Neural cell (in vitro differentiated cells): ENCODE data around the gene RASGRP1. TPM values are rescaled to one million over a fixed set of nuclear protein-coding genes. Genes with fewer than 3 reads are reported as not detected.

ENCODE experiments used
- H2AFZ ChIP-seq: fragments of 200-600, 300-800 bp; sonication (generic), shearing (Covaris generic); 2 replicates; pipeline ENCODE4 v1.6.0; 2014; ENCODE audit warnings: low read depth, mild to moderate bottlenecking, antibody characterized with exemption, low read length, moderate library complexity
- H3F3A ChIP-seq: fragments of 200-600 bp; shearing (Covaris generic); 2 replicates; pipeline ENCODE4 v1.6.1; 2016; ENCODE audit warnings: mild to moderate bottlenecking, moderate library complexity, mixed read lengths, antibody characterized with exemption, low read length; ENCODE audit not compliant: insufficient read depth, poor library complexity, severe bottlenecking
- H3K27ac ChIP-seq: fragments of 200-600, 300-800 bp; sonication (generic), shearing (Covaris generic); 2 replicates; pipeline ENCODE4 v1.5.1; 2014; ENCODE audit warnings: mild to moderate bottlenecking, low read length, moderate library complexity
- H3K27me3 ChIP-seq: fragments of 300-800, 200-600 bp; sonication (generic), shearing (Covaris generic); 2 replicates; pipeline ENCODE4 v1.6.0; 2014; ENCODE audit warnings: mild to moderate bottlenecking, low read depth, low read length, moderate library complexity; ENCODE audit not compliant: insufficient read depth
- H3K36me3 ChIP-seq: fragments of 300-800, 200-600 bp; sonication (generic), shearing (Covaris generic); 2 replicates; pipeline ENCODE4 v1.5.1; 2014; ENCODE audit warnings: mild to moderate bottlenecking, antibody characterized with exemption, low read length, moderate library complexity; ENCODE audit not compliant: insufficient read depth
- H3K4me2 ChIP-seq: fragments of 300-800, 200-600 bp; sonication (generic), shearing (Covaris generic); 2 replicates; pipeline ENCODE4 v1.6.0; 2014; ENCODE audit warnings: mild to moderate bottlenecking, low read length
- H3K4me3 ChIP-seq: fragments of 300-800, 200-600 bp; sonication (generic), shearing (Covaris generic); 2 replicates; pipeline ENCODE4 v1.5.1; 2014; ENCODE audit warnings: mild to moderate bottlenecking, low read length, moderate library complexity
- H3K79me2 ChIP-seq: fragments of 200-600 bp; shearing (Covaris generic); replicated peaks from 2 replicates; pipeline ENCODE4 v1.6.0; 2014; ENCODE audit warnings: mild to moderate bottlenecking, low read length, moderate library complexity; ENCODE audit not compliant: insufficient read depth
- H3K9ac ChIP-seq: fragments of 300-800, 200-600 bp; sonication (generic), shearing (Covaris generic); 2 replicates; pipeline ENCODE4 v1.6.1; 2016; ENCODE audit warnings: mild to moderate bottlenecking, low read length, mixed read lengths
- H3K9me2 ChIP-seq: fragments of 200-600 bp; shearing (Covaris generic); 2 replicates; pipeline ENCODE4 v1.6.1; 2016; ENCODE audit warnings: mild to moderate bottlenecking, low read length, mixed read lengths; ENCODE audit not compliant: insufficient read depth
- H3K9me3 ChIP-seq: fragments of 200-600, 300-800 bp; sonication (generic), shearing (Covaris generic); 2 replicates; pipeline ENCODE4 v1.6.1; 2016; ENCODE audit warnings: mild to moderate bottlenecking, mixed run types, low read length, moderate library complexity, mixed read lengths
- H4K20me1 ChIP-seq: fragments of 200-600 bp; shearing (Covaris generic); 2 replicates; pipeline ENCODE4 v1.6.1; 2016; ENCODE audit warnings: mild to moderate bottlenecking, mixed run types; ENCODE audit not compliant: insufficient read depth
- CTCF ChIP-seq: fragments of 450-650 bp; IDR thresholded peaks from 2 replicates; pipeline ENCODE4 v1.5.1; 2014; ENCODE audit warnings: antibody characterized with exemption, mild to moderate bottlenecking, moderate library complexity; ENCODE audit not compliant: poor library complexity, severe bottlenecking
- EP300 ChIP-seq: fragments of 450-650 bp; conservative IDR thresholded peaks from 2 replicates; pipeline ENCODE4 v1.6.1; 2014; ENCODE audit warnings: antibody characterized with exemption, mild to moderate bottlenecking, moderate library complexity; ENCODE audit not compliant: poor library complexity, severe bottlenecking
- EZH2 ChIP-seq: fragments of 200-600, 300-800 bp; shearing (Covaris generic), sonication (generic); IDR thresholded peaks from 2 replicates; pipeline ENCODE4 v1.6.1; 2014; ENCODE audit warnings: antibody characterized with exemption, low read length, borderline replicate concordance, mild to moderate bottlenecking; ENCODE audit not compliant: insufficient read depth, poor library complexity, severe bottlenecking
- MXI1 ChIP-seq: fragments of 450-650 bp; conservative IDR thresholded peaks from 2 replicates; pipeline ENCODE4 v1.6.1; 2014; ENCODE audit warnings: antibody characterized with exemption, mild to moderate bottlenecking; ENCODE audit not compliant: poor library complexity, severe bottlenecking
- POLR2AphosphoS5 ChIP-seq: IDR thresholded peaks from 2 replicates; pipeline ENCODE4 v1.6.1; 2012
- RAD21 ChIP-seq: fragments of 450-650 bp; conservative IDR thresholded peaks from 2 replicates; pipeline ENCODE4 v1.6.1; 2014; ENCODE audit warnings: antibody characterized with exemption, mild to moderate bottlenecking, moderate library complexity
- REST ChIP-seq: IDR thresholded peaks from 2 replicates; pipeline ENCODE4 v1.6.1; 2012; ENCODE audit warnings: borderline replicate concordance
- SMC3 ChIP-seq: fragments of 450-650 bp; conservative IDR thresholded peaks from 2 replicates; pipeline ENCODE4 v1.6.1; 2014; ENCODE audit warnings: antibody characterized with exemption, mild to moderate bottlenecking, moderate library complexity; ENCODE audit not compliant: poor library complexity
- TAF1 ChIP-seq: IDR thresholded peaks from 2 replicates; pipeline ENCODE4 v1.6.1; 2012; ENCODE audit warnings: low read depth
- polyA plus RNA-seq: library from polyadenylated mRNA; depleted of rRNA; stranded (reverse); fragments of >200 nt; gene quantifications from 2 replicates; pipeline ENCODE4 v1.2.3, GENCODE V29; 2014

Gene RASGRP1
- polyA plus RNA-seq, 1 donor from 2014 or later: 3.1 TPM

GRCh38 chr15:38612159-38612863, 47.7 kb upstream of the RASGRP1 start:
- no peaks in the 10 kb centered on the region for H3K79me2 ChIP-seq
- H4K20me1 ChIP-seq: no peaks in the 10 kb centered on the region
- H3K27ac ChIP-seq: no peak overlapping the region
- H3K4me3 ChIP-seq: no peak overlapping the region
- H2AFZ ChIP-seq: no peak overlapping the region
- H3K9me2 ChIP-seq: no peaks in the 10 kb centered on the region
- no peaks in the 10 kb centered on the region for H3F3A ChIP-seq
- H3K9ac ChIP-seq: no peak overlapping the region
- H3K27me3 ChIP-seq: no peaks in the 10 kb centered on the region
- no peaks in the 10 kb centered on the region for H3K9me3 ChIP-seq
- H3K36me3 ChIP-seq: no peaks in the 10 kb centered on the region
- TF ChIP-seq EZH2: no peak
- TF ChIP-seq POLR2AphosphoS5: no peak
- TF ChIP-seq REST: no peak
- TF ChIP-seq CTCF: no peak
- no peak for TF ChIP-seq EP300
- no peak for TF ChIP-seq TAF1
- no peak for TF ChIP-seq SMC3
- TF ChIP-seq MXI1: no peak
- TF ChIP-seq RAD21: no peak
- no peak overlapping the region for H3K4me2 ChIP-seq

GRCh38 chr15:38611228-38611627, 46.6 kb upstream of the RASGRP1 start:
- H3K9me3 ChIP-seq: no peaks in the 10 kb centered on the region
- H3K27me3 ChIP-seq: no peaks in the 10 kb centered on the region
- no peak overlapping the region for H3K4me2 ChIP-seq
- no peaks in the 10 kb centered on the region for H3K36me3 ChIP-seq
- no peak overlapping the region for H2AFZ ChIP-seq
- no peaks in the 10 kb centered on the region for H3K9me2 ChIP-seq
- H4K20me1 ChIP-seq: no peaks in the 10 kb centered on the region
- no peak overlapping the region for H3K9ac ChIP-seq
- no peaks in the 10 kb centered on the region for H3K79me2 ChIP-seq
- H3K4me3 ChIP-seq: no peak overlapping the region
- TF ChIP-seq POLR2AphosphoS5: no peak
- no peak for TF ChIP-seq SMC3
- no peak for TF ChIP-seq MXI1
- TF ChIP-seq EP300: no peak
- no peak for TF ChIP-seq EZH2
- no peak for TF ChIP-seq CTCF
- no peak for TF ChIP-seq RAD21
- TF ChIP-seq TAF1: no peak
- no peak for TF ChIP-seq REST
- H3F3A ChIP-seq: no peaks in the 10 kb centered on the region
- no peak overlapping the region for H3K27ac ChIP-seq
